Glutamatergic neuron (in vitro differentiated cells): ENCODE measurements around the gene CHMP1A. TPM values are rescaled to one million over a fixed set of nuclear protein-coding genes. Genes with fewer than 3 reads are reported as not detected.
A peak's percentile ranks its signal among the peaks of the same experiment; 100 is the strongest.
"Not testable (repeated sequence)": the region's sequence is repeated elsewhere in the genome, so short reads cannot be mapped to it uniquely, and the experiment has no call there.

Experiments
- DNase-seq: peaks from one replicate; pipeline ENCODE4 v3.0.0; 2022
- H3K27ac Mint-ChIP-seq: one replicate; pipeline ENCODE4 v1.8.0; 2020; ENCODE audit warnings: mild to moderate bottlenecking, mixed read lengths, inconsistent platforms; ENCODE audit not compliant: unreplicated experiment
- H3K27me3 Mint-ChIP-seq: one replicate; pipeline ENCODE4 v1.8.0; 2020; ENCODE audit warnings: mild to moderate bottlenecking, moderate library complexity, mixed read lengths, inconsistent platforms; ENCODE audit not compliant: unreplicated experiment
- H3K36me3 Mint-ChIP-seq: one replicate; pipeline ENCODE4 v1.8.0; 2020; ENCODE audit warnings: mild to moderate bottlenecking, mixed read lengths, inconsistent platforms; ENCODE audit not compliant: unreplicated experiment
- H3K4me1 Mint-ChIP-seq: one replicate; pipeline ENCODE4 v1.8.0; 2020; ENCODE audit warnings: mild to moderate bottlenecking, low read depth, mixed read lengths, inconsistent platforms; ENCODE audit not compliant: unreplicated experiment
- H3K4me3 Mint-ChIP-seq: one replicate; pipeline ENCODE4 v1.8.0; 2020; ENCODE audit warnings: mild to moderate bottlenecking, mixed read lengths, inconsistent platforms; ENCODE audit not compliant: unreplicated experiment
- H3K9me3 Mint-ChIP-seq: one replicate; pipeline ENCODE4 v1.8.0; 2020; ENCODE audit warnings: mild to moderate bottlenecking, moderate library complexity, mixed read lengths, inconsistent platforms; ENCODE audit not compliant: unreplicated experiment
- total RNA-seq: library from RNA; stranded (reverse); fragmentation: NEBNext Ultra II Directional; extraction: Animal tissue kit (Norgen Biotek cat#: 25700); gene quantifications from one replicate; pipeline ENCODE4 v1.2.1, GENCODE V29; 2021; ENCODE audit not compliant: unreplicated experiment
- TF ChIP-seq, protein P1 (sequence below): fragments of 200-600 bp; sonication (generic); IDR thresholded peaks from one replicate; pipeline ENCODE4 v1.5.0; 2021; ENCODE audit not compliant: partially characterized antibody, unreplicated experiment

The CHMP1A gene
- total RNA-seq, 1 donor from 2014 or later, result 96.3 TPM

DNA sequence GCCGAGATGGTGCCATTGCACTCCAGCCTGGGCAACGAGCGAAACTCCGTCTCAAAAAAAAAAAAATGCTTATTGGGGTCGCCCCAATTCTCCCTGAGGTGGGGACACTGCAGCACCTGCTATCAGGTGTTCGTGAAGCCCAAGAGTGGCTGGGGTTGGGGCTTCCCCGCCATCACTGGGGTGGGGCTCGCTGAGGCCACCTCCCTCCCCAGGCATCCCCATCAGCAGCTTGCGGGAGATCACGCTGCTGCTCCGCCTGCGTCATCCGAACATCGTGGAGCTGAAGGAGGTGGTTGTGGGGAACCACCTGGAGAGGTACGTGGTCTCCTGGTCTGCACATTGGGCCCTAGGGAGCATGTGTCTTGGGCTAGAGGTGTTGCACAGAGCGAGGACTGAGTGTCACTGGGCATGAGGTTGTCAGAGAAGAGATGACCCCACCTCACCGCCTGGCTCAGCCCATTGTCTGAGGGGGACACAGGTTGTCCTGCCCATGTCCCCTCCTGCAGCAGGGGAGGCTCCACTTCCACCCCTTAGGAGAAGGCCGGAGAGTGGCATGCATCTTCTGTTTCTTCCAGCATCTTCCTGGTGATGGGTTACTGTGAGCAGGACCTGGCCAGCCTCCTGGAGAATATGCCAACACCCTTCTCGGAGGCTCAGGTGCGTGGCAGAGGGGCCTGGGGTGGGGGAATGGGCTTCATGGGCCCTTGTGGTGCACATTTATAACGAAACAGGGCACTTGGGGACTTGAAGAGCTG, 33.9 kb upstream of the CHMP1A start:
- Mint-ChIP-seq H3K4me1 (peaks cover 7% of the 10 kb centered on the region), H3K36me3 (no peaks in the 10 kb centered on the region), H3K4me3 (no peak overlapping the region), H3K9me3 (peaks cover 11% of the 10 kb centered on the region), H3K27ac (no peak overlapping the region), H3K27me3 (peaks cover 12% of the 10 kb centered on the region)
- TF ChIP-seq, protein P1, sequence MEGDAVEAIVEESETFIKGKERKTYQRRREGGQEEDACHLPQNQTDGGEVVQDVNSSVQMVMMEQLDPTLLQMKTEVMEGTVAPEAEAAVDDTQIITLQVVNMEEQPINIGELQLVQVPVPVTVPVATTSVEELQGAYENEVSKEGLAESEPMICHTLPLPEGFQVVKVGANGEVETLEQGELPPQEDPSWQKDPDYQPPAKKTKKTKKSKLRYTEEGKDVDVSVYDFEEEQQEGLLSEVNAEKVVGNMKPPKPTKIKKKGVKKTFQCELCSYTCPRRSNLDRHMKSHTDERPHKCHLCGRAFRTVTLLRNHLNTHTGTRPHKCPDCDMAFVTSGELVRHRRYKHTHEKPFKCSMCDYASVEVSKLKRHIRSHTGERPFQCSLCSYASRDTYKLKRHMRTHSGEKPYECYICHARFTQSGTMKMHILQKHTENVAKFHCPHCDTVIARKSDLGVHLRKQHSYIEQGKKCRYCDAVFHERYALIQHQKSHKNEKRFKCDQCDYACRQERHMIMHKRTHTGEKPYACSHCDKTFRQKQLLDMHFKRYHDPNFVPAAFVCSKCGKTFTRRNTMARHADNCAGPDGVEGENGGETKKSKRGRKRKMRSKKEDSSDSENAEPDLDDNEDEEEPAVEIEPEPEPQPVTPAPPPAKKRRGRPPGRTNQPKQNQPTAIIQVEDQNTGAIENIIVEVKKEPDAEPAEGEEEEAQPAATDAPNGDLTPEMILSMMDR, result no peak
- no peak for DNase-seq

DNA sequence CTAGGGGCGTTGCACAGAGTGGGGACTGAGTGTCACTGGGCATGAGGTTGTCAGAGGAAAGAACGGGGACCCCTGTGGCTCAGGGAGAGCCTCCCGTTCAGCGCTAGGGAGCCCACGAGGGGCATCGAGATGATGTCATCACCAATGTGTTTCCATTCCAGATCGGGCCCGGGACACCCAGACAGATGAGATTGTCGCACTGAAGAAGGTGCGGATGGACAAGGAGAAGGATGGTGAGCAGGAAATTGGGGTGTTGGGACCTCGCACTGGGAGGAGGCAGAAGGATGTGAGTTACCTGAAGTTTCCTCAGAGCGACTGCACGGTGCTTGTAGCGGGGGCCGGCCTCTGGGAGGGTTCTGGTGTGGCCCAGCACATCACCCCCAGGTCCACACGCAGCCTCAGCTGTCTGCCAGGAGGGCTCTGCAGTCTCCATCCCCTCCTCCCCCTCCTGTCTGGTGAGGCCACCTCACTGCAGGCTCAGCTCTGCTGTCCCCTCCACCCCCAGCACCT, 32.9 kb upstream of the CHMP1A start:
- H3K4me3 Mint-ChIP-seq, result no peak overlapping the region
- no peak for DNase-seq
- peaks cover 11% of the 10 kb centered on the region for H3K9me3 Mint-ChIP-seq
- TF ChIP-seq, protein P1, result no peak
- no peaks in the 10 kb centered on the region for H3K36me3 Mint-ChIP-seq
- peaks cover 12% of the 10 kb centered on the region for H3K27me3 Mint-ChIP-seq
- H3K27ac Mint-ChIP-seq, result no peak overlapping the region
- H3K4me1 Mint-ChIP-seq, result peaks cover 7% of the 10 kb centered on the region

DNA sequence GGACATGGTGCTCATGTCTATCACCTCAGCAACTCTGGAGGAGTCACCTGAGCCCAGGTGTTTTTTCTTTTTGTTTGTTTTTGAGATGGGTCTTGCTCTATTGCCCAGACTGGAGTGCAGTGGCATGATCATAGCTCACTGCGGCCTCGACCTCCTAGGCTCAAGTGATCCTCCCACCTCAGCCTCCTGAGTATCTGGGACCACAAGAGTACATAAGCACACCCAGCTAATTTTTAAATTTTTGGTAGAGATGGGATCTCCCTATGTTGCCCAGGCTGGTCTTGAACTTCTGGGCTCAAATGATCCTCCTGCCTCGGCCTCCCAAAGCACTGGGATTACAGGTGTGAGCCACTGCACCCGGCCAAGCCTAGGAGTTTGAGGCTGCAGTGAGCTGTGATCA, 32.1 kb upstream of the CHMP1A start:
- not testable (repeated sequence) for DNase-seq, H3K36me3 Mint-ChIP-seq, H3K4me3 Mint-ChIP-seq, H3K4me1 Mint-ChIP-seq, H3K27ac Mint-ChIP-seq
- H3K27me3 Mint-ChIP-seq, result peaks cover 12% of the 10 kb centered on the region
- peaks cover 11% of the 10 kb centered on the region for H3K9me3 Mint-ChIP-seq

DNA sequence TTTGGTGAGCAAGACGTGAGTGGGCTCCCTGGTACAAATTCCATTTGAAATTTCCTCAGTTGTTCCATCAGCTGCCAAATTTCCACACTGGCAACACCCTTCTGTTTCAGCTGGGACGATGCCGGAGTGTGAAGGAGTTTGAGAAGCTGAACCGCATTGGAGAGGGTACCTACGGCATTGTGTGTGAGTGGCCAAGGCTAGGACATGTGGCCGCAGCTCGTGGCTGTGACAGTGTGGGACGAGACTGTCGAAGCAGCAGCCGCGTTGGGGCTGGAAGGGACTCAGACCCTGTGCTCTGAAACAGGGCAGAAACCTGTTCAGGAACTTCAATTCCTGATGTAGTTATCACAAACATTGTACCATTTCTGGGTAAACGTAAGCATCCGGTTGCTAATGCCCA, 31.6 kb upstream of the CHMP1A start:
- Mint-ChIP-seq H3K9me3 (peaks cover 11% of the 10 kb centered on the region), H3K4me1 (peaks cover 5% of the 10 kb centered on the region), H3K27me3 (peaks cover 12% of the 10 kb centered on the region), H3K36me3 (peaks cover 6% of the 10 kb centered on the region), H3K27ac (no peak overlapping the region), H3K4me3 (no peak overlapping the region)
- TF ChIP-seq, protein P1, result no peak
- DNase-seq, result no peak

DNA sequence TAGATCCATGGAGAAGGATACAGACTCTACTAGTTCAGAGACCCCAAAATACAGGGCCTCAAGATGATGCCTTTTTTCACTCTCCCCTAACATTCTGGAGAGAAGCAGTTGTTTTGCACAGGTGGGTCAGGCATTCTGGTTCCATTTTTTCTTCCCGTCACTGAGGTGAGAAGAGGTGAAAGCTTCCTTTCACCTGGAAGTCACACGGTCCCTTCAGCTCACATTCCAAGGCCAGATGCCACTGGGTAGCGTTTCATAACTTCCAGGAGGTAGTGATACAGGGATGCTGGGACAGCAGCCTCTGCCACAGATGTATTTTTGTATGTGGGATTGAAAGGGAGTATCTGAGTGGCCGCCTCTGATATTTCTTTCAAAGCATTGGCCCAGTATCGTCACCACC, 30.9 kb upstream of the CHMP1A start:
- TF ChIP-seq, protein P1, result no peak
- Mint-ChIP-seq H3K4me3 (peak overlapping the region; percentile 34), H3K27me3 (peaks cover 9% of the 10 kb centered on the region), H3K27ac (no peak overlapping the region), H3K4me1 (peaks cover 5% of the 10 kb centered on the region), H3K36me3 (peaks cover 6% of the 10 kb centered on the region), H3K9me3 (peaks cover 11% of the 10 kb centered on the region)
- DNase-seq, result no peak
